C4-2B (cell line): Measurements from ENCODE around the gene NDUFA13.

Experiments
- ZFX ChIP-seq: fragments of 450-650 bp; IDR thresholded peaks from 2 replicates; pipeline ENCODE4 v1.6.1; 2017
- TF ChIP-seq, protein P1 (sequence below): fragments of 450-650 bp; conservative IDR thresholded peaks from 2 replicates; pipeline ENCODE4 v1.5.1; 2017; ENCODE audit warnings: mild to moderate bottlenecking

DNA sequence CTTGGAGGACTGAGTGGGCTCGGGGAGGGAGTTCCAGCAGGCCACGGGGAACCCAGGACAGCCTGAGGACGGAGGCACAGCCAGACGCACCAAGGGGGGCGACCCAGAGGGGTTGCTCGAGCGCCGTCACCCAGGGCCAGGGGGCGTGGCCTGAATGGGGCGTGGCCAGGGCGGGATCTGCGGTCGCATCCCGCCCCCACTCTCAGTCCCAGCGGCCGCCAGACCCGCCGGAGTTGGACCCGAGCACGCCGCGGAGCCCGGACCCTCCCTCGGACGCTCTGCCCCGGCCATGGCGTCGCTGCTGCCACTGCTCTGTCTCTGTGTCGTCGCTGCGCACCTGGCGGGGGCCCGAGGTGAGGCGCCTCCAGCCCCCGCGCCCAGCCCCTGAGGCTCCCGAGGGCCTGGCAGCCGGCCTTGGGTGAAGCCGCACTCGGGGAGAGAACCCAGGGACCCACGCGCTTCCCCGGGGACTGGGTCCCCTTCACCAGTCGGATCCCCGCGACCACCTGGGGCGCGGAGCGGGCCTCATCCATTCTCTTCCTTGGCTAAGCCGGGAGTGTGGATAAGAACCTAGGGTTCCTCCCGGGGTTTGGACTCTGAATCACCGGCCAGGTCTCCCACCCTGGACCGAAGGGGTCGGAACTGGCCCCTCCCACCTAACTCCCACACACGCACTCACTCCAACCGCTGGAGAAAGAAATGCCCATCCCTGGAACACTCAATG lies 22.2 kb downstream of the NDUFA13 start, which contains the start of gene CILP2:
- TF ChIP-seq, protein P1, sequence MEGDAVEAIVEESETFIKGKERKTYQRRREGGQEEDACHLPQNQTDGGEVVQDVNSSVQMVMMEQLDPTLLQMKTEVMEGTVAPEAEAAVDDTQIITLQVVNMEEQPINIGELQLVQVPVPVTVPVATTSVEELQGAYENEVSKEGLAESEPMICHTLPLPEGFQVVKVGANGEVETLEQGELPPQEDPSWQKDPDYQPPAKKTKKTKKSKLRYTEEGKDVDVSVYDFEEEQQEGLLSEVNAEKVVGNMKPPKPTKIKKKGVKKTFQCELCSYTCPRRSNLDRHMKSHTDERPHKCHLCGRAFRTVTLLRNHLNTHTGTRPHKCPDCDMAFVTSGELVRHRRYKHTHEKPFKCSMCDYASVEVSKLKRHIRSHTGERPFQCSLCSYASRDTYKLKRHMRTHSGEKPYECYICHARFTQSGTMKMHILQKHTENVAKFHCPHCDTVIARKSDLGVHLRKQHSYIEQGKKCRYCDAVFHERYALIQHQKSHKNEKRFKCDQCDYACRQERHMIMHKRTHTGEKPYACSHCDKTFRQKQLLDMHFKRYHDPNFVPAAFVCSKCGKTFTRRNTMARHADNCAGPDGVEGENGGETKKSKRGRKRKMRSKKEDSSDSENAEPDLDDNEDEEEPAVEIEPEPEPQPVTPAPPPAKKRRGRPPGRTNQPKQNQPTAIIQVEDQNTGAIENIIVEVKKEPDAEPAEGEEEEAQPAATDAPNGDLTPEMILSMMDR: no peak
- TF ChIP-seq ZFX: no peak
